Adrenal gland (tissue), 12 donors: ENCODE measurements around the gene KIF16B. TPM values are rescaled to one million over a fixed set of nuclear protein-coding genes. Genes with fewer than 3 reads are reported as not detected.
A peak's percentile ranks its signal among the peaks of the same experiment; 100 is the strongest.

Source experiments
- DNase-seq, 7 donors: peaks; one replicate each; pipeline ENCODE4 v3.0.0-alpha.2; 2019 to 2020
- H3K27ac ChIP-seq, 5 donors: fragments of 200-600 bp; sonication (generic) in 4 of 5; 1 replicate in 3 of 5; 2 replicates in 2 of 5; pipeline versions ENCODE4 v1.5.1 to v1.8.0; 2016 to 2020; ENCODE audit warnings: mild to moderate bottlenecking in 1 of 5
- H3K27me3 ChIP-seq: fragments of 200-600 bp; 2 replicates; pipeline ENCODE4 v1.8.0; 2021
- H3K36me3 ChIP-seq, 2 donors: fragments of 200-600 bp; replicated peaks in 1 of 2; 1 replicate in 1 of 2; 2 replicates in 1 of 2; pipeline versions ENCODE4 v1.5.1 to v1.8.0; 2018 to 2022
- H3K4me1 ChIP-seq, 2 donors: fragments of 200-600 bp; replicated peaks in 1 of 2; 1 replicate in 1 of 2; 2 replicates in 1 of 2; pipeline versions ENCODE4 v1.5.1 to v1.8.0; 2018 to 2021
- H3K4me3 ChIP-seq, 4 donors: fragments of 200-600 bp; sonication (generic) in 3 of 4; one replicate each; pipeline ENCODE4 v1.5.1; 2016 to 2018
- H3K9me3 ChIP-seq, 3 donors: fragments of 200-600 bp; sonication (generic) in 1 of 3; replicated peaks in 1 of 3; 1 replicate in 2 of 3; 2 replicates in 1 of 3; pipeline versions ENCODE4 v1.5.1 to v1.8.0; 2016 to 2021
- POLR2A ChIP-seq, 2 donors: fragments of 450-650 bp; IDR thresholded peaks; one replicate each; pipeline ENCODE4 v1.6.1; 2017; ENCODE audit warnings: antibody characterized with exemption in 2 of 2, mild to moderate bottlenecking in 2 of 2, moderate library complexity in 1 of 2
- WGBS, 4 donors: extraction: QIAGEN DNeasy Blood & Tissue Kit in 2 of 4; methylation state at CpG; one replicate each; pipeline versions ENCODE4 v1.1.5 to v1.1.7; 2013 to 2017; 5-methylcytosine and 5-hydroxymethylcytosine counted together
- intact Hi-C, 2 donors: fragments of 100-400 bp; cut with DNase I; formaldehyde crosslinking; loops; one replicate each; pipeline versions ENCODE4 v1.14.1 to v1.15.0; 2022 to 2023
- polyA plus RNA-seq, 3 donors: library from polyadenylated mRNA; stranded (reverse); fragments of 200-250 nt in 2 of 3; fragments of 350-450 nt in 1 of 3; fragmentation: Illumina TruSeq in 1 of 3; extraction: RNeasy Lipid Tissue Mini Kit (QIAGEN cat#74804) in 1 of 3; gene quantifications; one replicate each; pipeline ENCODE4 v1.2.3, GENCODE V29; 2013 to 2014
- total RNA-seq, 9 donors: library from RNA; depleted of rRNA in 4 of 9; stranded (reverse); fragments of >200 nt in 4 of 9; fragments of 120-200 nt in 1 of 9; fragmentation: NEBNext Ultra II Directional in 1 of 9; extraction: Animal tissue kit (Norgen Biotek cat#: 25700) in 1 of 9; gene quantifications; one replicate each; pipeline versions ENCODE4 v1.1.0 to v1.2.4, GENCODE V29; 2013 to 2023
- TF ChIP-seq, protein P1 (sequence below), 6 experiments: fragments of 450-650 bp in 4 of 6; fragments of 200-600 bp in 2 of 6; sonication (generic) in 1 of 6; IDR thresholded peaks; 1 replicate in 5 of 6; 2 replicates in 1 of 6; pipeline versions ENCODE4 v1.5.1 to v1.8.0; 2016 to 2021; ENCODE audit warnings: antibody characterized with exemption in 6 of 6, mild to moderate bottlenecking in 2 of 6, moderate library complexity in 1 of 6
- donor health status: healthy with polysubstance abuse.
- donor health status: Bipolar disorder and iron deficiency.
- donor health status: DM: yes; HTN: yes; CAD: no.
- donor health status: DM: no; HTN: no; CAD: no.
- donor health status: DM: no; HTN: no; CAD: no.
- donor health status: DM: yes; HTN: yes; CAD: no.

KIF16B gene
- total and polyA plus RNA-seq, 12 donors, result 8.6 to 113 (median 36.1) TPM

- Histone ChIP-seq H3K36me3 (no peaks in the 10 kb centered on the region), H3K27ac (no peak overlapping the region), H3K4me1 (peaks cover 0 to 5% of the 10 kb centered on the region in 2 donors), H3K27me3 (no peaks in the 10 kb centered on the region), H3K4me3 (no peak overlapping the region), H3K9me3 (no peaks in the 10 kb centered on the region)
- DNase-seq, result no peak
- TF ChIP-seq POLR2A (IDR thresholded peaks at IDR 0.05), result no peak
- TF ChIP-seq, protein P1, sequence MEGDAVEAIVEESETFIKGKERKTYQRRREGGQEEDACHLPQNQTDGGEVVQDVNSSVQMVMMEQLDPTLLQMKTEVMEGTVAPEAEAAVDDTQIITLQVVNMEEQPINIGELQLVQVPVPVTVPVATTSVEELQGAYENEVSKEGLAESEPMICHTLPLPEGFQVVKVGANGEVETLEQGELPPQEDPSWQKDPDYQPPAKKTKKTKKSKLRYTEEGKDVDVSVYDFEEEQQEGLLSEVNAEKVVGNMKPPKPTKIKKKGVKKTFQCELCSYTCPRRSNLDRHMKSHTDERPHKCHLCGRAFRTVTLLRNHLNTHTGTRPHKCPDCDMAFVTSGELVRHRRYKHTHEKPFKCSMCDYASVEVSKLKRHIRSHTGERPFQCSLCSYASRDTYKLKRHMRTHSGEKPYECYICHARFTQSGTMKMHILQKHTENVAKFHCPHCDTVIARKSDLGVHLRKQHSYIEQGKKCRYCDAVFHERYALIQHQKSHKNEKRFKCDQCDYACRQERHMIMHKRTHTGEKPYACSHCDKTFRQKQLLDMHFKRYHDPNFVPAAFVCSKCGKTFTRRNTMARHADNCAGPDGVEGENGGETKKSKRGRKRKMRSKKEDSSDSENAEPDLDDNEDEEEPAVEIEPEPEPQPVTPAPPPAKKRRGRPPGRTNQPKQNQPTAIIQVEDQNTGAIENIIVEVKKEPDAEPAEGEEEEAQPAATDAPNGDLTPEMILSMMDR (IDR thresholded peaks at IDR 0.05), result no peak
- intact Hi-C loops, result no loop called here
- 55 to 64% (median 57%) methylated on average over 3 of the region's 3 CpGs for WGBS, 4 donors
Measured at GRCh38 chr20:16580147-16580546, 6.9 kb upstream of the KIF16B start.

DNA sequence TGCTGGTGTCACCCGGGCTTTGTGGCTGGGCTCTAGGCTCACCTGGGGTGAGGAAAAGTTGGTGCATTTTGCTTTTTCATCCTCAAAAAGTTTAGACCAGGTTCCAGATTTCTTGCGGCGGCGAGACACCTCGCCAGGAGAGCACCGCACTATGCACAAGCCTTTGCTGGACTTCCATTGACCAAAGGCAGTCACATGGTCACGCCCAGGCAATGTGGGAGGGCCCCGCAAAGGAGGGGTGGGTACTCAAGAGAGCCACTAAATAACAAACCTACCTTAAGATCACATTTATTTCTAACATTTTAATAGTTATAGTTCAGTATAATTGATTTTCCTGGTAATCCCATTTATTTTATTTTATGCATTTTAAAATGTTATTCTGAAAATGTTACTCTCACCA, 3.0 kb upstream of the KIF16B start:
- H3K4me1 ChIP-seq, result peaks cover 0 to 31% of the 10 kb centered on the region in 2 donors
- no peak overlapping the region for H3K4me3 ChIP-seq
- H3K9me3 ChIP-seq, result no peaks in the 10 kb centered on the region
- H3K27me3 ChIP-seq, result no peaks in the 10 kb centered on the region
- no peak for DNase-seq
- intact Hi-C loops, result no loop called here
- WGBS, 4 donors, result 94 to 96% (median 95%) methylated on average over 8 of the region's 8 CpGs
- H3K36me3 ChIP-seq, result no peaks in the 10 kb centered on the region
- no peak for TF ChIP-seq POLR2A (IDR thresholded peaks at IDR 0.05)
- TF ChIP-seq, protein P1 (IDR thresholded peaks at IDR 0.05), result no peak
- H3K27ac ChIP-seq, result no peak overlapping the region

DNA sequence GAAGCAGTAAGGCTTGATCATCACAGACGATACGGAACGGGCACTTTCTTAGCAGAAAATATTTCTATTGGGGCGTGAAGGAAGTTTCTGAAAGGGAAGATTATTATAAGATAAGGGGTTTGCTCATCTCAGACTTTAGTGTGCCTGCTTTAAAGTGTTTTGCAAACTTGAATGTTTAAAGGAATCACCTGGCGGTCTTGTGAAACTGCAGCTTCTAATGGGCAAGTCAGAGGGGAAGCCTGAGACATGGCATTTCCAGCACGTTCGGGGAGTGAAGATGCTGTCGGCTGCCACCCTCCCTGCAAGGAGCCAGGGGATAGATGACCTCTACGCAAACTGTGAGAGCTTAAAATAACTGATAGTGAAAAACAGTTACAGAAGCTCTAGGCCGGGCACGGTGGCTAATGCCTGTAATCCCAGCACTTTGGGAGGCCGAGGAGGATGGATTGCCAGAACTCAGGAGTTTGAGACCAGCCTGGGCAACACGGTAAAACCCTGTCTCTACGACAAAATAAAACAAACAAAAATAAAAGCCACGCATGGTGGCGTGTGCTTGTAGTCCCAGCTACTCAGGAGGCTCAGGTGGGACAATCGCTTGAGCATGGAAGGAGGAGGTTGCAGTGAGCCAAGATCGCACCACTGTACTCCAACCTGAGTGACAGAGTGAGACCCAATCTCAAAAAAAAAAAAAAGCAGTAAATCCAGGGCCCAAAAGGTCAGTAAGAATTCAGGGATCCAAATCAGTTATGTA, 2.3 kb upstream of the KIF16B start:
- peak overlapping the region in 4 of 5 donors; percentile 50 to 86 (median 79) for H3K27ac ChIP-seq
- 27 to 32% (median 29%) methylated on average over 17 to 18 of the region's 18 CpGs for WGBS, 4 donors
- TF ChIP-seq, protein P1 (IDR thresholded peaks at IDR 0.05), result no peak
- no peak for TF ChIP-seq POLR2A (IDR thresholded peaks at IDR 0.05)

GRCh38 chr20:16574656-16575355, 1.6 kb upstream of the KIF16B start:
- TF ChIP-seq, protein P1 (IDR thresholded peaks at IDR 0.05), result no peak
- no peak for TF ChIP-seq POLR2A (IDR thresholded peaks at IDR 0.05)
- peaks cover 0 to 42% of the 10 kb centered on the region in 2 donors for H3K4me1 ChIP-seq
- H3K9me3 ChIP-seq, result no peaks in the 10 kb centered on the region
- no peaks in the 10 kb centered on the region for H3K27me3 ChIP-seq
- H3K27ac ChIP-seq, result peak overlapping the region in 4 of 5 donors; percentile 50 to 86 (median 79)
- H3K4me3 ChIP-seq, result peak overlapping the region in 2 of 4 donors; percentile 56 to 79
- 6 to 12% (median 9%) methylated on average over 18 to 39 of the region's 39 CpGs for WGBS, 4 donors
- peak; percentile 85 to 93 (median 91) for DNase-seq
- no peaks in the 10 kb centered on the region for H3K36me3 ChIP-seq
- intact Hi-C loops, result no loop called here

More for the DNA sequence above, 2.3 kb upstream of the KIF16B start:
- no peaks in the 10 kb centered on the region for H3K9me3 ChIP-seq
- intact Hi-C loops, result no loop called here
- DNase-seq, result peak in 1 of 7 donors; percentile 34
- no peaks in the 10 kb centered on the region for H3K27me3 ChIP-seq
- H3K4me1 ChIP-seq, result peaks cover 0 to 37% of the 10 kb centered on the region in 2 donors
- no peaks in the 10 kb centered on the region for H3K36me3 ChIP-seq
- H3K4me3 ChIP-seq, result peak overlapping the region in 2 of 4 donors; percentile 56 to 79
